Raji (cell line): ENCODE results near the gene JUN.

Experiments
- POLR2A ChIP-seq: IDR thresholded peaks from 2 replicates; pipeline ENCODE4 v1.6.1; 2011; ENCODE audit warnings: low read depth, low read length, control low read depth; ENCODE audit not compliant: insufficient read depth

The JUN gene

GRCh38 chr1:58796416-58796815, 12.6 kb upstream of the JUN start:
- no peak for TF ChIP-seq POLR2A

- no peak for TF ChIP-seq POLR2A
Measured at GRCh38 chr1:58794585-58794984, 10.7 kb upstream of the JUN start.

GRCh38 chr1:58792846-58793245, 9.0 kb upstream of the JUN start:
- no peak for TF ChIP-seq POLR2A

GRCh38 chr1:58791106-58791505, 7.3 kb upstream of the JUN start:
- TF ChIP-seq POLR2A: no peak

- no peak for TF ChIP-seq POLR2A
Measured at GRCh38 chr1:58789996-58790660, 6.3 kb upstream of the JUN start.

GRCh38 chr1:58789322-58789856, 5.5 kb upstream of the JUN start:
- TF ChIP-seq POLR2A: no peak

- no peak for TF ChIP-seq POLR2A
Measured at GRCh38 chr1:58788259-58788658, 4.4 kb upstream of the JUN start.

- TF ChIP-seq POLR2A: no peak
Measured at GRCh38 chr1:58786927-58787245, 3.0 kb upstream of the JUN start.

GRCh38 chr1:58786184-58786926, 2.5 kb upstream of the JUN start:
- TF ChIP-seq POLR2A: no peak

GRCh38 chr1:58785442-58786058, 1.7 kb upstream of the JUN start:
- no peak for TF ChIP-seq POLR2A

GRCh38 chr1:58784758-58785441, 1.1 kb upstream of the JUN start:
- 0 out of 2 replicates have a peak, but pooled peaks have one; percentile 41 for TF ChIP-seq POLR2A

GRCh38 chr1:58783090-58783992, 506 bp downstream of the JUN start:
- no peak for TF ChIP-seq POLR2A

- no peak for TF ChIP-seq POLR2A
Measured at GRCh38 chr1:58782178-58783089, 1.4 kb downstream of the JUN start.
